HG02970 (cell line): ENCODE measurements around the gene TPSD1.
"Not testable (repeated sequence)": the region's sequence is repeated elsewhere in the genome, so short reads cannot be mapped to it uniquely, and the experiment has no call there.

Experiments
- ATAC-seq: cut with Tn5 transposase; IDR thresholded peaks from one replicate; pipeline ENCODE4 v1.9.1; 2021; ENCODE audit warnings: mild to moderate bottlenecking, moderate library complexity, moderate number of reproducible peaks; ENCODE audit not compliant: unreplicated experiment, low FRiP score

TPSD1 gene

GRCh38 chr16:1255276-1256122 lies at the start of gene TPSD1:
Gene TPSD1, plus strand, starts transcription at chr16:1256069. Its CDS starts 212 bp downstream, at chr16:1256281.
- ATAC-seq, result not testable (repeated sequence)

DNA sequence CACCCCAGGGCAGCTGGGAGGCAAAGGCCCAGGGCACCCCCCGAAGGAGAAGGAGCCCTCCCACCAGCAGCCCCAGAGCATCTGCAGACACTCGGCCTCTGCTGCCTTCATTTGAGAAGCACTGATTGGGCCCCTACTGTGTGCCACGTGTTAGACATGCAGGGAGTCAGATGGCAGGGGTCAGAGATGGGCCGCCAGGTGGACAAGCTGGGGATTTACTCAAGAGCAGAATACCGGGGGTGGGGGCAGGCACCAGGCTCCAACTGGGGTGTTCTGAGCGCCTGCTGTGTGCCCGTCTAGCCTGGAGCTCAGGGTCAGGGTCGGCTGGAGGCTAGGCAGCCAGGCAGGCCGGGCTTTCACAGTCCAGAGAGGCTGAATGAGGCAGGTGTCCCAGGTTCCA lies 49.5 kb upstream of the TPSD1 start:
- ATAC-seq, result no peak

DNA sequence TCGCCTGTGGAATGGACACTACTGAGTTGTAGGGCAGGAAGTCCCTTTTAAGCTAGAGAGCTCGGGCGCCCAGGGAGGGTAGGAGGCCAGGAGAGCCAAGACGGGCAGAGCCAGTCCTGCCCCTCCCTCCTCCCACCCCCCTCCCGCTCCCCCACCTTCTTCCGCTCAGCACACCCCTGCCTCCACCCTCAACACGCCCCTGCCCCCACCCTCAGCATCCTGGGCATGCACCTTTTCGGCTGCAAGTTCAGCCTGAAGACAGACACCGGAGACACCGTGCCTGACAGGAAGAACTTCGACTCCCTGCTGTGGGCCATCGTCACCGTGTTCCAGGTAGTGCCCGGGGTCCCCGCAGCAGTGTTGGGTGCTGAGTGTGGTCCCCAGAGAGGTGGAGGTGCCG lies 49.1 kb upstream of the TPSD1 start:
- no peak for ATAC-seq

- no peak for ATAC-seq
These were observed 47.5 kb upstream of the TPSD1 start for GRCh38 chr16:1208239-1208830.

DNA sequence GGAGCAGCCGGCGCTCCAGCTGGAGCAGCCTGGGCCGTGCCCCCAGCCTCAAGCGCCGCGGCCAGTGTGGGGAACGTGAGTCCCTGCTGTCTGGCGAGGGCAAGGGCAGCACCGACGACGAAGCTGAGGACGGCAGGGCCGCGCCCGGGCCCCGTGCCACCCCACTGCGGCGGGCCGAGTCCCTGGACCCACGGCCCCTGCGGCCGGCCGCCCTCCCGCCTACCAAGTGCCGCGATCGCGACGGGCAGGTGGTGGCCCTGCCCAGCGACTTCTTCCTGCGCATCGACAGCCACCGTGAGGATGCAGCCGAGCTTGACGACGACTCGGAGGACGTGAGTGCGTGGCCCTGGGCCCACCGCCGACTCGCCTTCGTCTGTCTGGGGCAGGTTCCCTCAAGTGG lies 46.8 kb upstream of the TPSD1 start:
- no peak for ATAC-seq

DNA sequence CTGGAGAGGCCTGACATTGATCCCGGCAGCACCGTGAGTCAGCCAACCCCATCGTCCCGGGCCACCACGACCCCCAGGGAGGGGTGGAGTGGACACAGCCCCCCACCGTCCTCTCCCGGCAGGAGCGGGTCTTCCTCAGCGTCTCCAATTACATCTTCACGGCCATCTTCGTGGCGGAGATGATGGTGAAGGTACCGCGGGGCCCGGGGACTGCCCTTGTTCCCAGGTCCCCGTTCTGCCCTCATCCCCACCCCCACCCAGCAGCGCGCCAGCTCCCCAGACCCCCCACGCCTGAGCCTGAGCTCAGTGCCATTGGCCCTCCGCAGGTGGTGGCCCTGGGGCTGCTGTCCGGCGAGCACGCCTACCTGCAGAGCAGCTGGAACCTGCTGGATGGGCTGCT lies 45.4 kb upstream of the TPSD1 start:
- ATAC-seq, result no peak

DNA sequence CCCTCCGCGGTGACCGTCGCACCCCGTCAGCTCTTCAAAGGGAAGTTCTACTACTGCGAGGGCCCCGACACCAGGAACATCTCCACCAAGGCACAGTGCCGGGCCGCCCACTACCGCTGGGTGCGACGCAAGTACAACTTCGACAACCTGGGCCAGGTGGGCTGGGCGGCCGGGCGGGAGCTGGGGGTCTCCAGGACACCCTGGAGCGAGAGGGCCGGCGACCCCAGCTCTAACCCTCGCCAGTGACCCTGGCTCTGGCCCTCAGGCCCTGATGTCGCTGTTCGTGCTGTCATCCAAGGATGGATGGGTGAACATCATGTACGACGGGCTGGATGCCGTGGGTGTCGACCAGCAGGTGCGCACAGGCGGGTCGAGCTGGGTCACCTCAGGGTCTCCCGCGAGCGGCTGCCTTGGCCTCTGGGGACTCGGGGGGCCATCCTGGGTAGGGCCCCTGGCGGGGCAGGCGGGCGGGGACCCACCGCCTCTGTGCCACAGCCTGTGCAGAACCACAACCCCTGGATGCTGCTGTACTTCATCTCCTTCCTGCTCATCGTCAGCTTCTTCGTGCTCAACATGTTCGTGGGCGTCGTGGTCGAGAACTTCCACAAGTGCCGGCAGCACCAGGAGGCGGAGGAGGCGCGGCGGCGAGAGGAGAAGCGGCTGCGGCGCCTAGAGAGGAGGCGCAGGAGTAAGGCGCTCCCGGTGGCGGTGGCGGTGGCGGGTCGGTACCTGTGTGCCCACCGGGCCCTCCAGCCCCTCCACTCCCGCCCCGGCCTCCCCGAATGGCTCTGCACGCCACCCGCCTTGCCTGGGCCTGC lies 44.2 kb upstream of the TPSD1 start:
- no peak for ATAC-seq

- ATAC-seq, result no peak
These were observed 43.2 kb upstream of the TPSD1 start for GRCh38 chr16:1212616-1213194.

GRCh38 chr16:1213231-1213630 lies 42.6 kb upstream of the TPSD1 start:
- ATAC-seq, result no peak

DNA sequence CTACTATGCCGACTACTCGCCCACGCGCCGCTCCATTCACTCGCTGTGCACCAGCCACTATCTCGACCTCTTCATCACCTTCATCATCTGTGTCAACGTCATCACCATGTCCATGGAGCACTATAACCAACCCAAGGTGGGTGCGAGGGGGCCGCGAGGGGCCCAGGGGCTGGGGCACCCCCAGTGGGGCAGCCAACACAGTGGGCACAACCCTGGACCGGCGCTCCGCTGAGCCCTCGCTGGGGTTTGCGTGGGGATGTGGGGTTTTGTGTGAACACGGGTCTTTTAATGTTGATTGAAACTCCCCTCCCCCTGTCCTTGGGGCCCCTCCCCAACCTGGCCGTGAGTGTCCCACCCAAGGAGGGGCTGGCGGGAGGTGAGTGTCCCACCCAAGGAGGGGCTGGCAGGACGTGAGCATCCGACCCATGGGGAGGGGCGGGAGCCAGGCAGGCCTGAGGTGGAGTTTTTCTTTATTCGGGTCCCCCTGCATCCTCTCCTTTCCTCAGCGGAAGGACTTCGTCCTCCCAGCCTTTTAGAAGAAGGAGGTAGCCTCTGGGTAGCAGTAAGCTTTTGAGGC lies 42.0 kb upstream of the TPSD1 start:
- no peak for ATAC-seq

- no peak for ATAC-seq
These were observed 41.1 kb upstream of the TPSD1 start for GRCh38 chr16:1214719-1215118.

DNA sequence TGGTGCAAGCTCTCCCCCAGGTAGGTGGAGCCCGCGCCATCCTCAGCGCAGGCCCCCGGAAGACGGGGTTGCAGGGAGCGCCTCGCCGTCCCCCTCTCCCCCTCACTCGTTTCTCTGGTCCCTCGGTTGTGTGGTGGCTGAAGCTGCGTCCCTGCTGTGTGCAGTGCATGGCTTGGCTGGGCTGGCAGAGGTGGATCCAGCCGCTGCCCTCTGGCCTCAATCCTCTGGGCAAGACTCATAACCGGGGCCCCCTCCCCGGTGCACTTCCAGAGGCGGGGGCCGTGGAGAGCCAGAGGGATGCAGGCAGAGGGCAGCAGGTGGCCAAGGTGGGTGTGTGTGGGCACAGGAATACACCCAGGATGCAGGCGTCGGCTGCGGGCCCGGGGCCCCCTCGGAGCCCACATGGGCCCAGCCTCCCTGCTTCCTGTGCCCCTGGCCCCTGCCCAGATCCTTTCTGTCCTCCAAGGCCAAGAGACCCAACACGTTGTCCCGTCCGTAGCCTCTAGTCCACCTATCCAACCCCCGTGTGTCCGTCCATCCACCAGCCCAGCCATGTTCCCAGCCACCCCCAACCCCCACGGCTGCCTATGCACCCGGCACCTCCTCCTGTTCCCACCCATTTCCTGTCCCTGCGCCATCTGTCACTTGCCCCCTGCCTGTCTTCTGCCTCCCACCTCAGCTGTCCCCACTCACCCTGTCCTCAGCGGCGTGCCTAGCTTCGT lies 40.1 kb upstream of the TPSD1 start:
- no peak for ATAC-seq

DNA sequence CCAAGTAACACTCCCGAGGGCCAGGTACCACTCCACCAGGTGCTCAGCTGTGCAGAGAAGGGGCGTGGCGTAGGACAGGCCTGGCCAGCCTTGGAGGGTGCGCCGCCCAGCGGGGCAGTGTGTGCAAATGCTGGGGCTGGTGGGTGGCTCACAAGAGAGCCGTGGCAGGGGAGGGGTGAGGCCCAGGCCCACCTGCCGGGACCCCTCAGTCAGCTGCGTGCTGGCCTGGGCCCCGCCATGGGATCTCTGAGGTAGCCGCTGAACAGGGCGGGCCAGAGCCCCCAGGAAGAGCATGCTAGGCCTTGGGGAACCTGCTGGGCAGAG lies 39.6 kb upstream of the TPSD1 start:
- ATAC-seq, result no peak

DNA sequence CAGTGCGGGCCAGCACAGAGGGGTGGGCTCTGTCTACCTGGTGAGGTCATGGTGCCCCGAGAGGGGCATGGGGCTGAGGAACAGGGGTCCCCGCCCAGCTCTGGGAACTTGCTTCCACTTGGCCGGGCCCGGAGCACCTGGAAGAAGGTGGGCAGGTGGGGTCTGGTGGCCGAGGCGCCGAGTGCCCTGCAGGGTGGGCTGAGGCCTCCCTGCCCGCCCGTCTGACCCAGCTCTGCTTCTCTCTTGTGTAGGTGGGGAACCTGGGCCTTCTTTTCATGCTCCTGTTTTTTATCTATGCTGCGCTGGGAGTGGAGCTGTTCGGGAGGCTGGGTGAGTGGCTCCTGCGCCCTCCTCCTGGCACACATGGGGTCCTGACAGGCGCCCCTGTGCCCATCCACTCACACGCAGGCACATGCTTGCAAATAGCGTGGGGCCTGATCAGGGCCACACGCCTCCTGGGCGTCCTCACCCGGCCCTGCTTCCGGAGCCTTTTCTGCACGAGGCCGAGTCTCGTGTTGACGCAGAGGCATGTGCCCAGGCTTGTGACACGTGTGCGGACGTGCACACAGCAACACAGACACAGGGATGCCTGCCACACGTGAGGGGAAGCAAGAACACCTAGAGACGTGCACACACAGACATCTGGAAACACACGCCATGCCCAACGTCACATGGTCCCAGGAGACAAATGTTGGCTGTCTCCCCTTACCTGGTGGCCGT lies 39.0 kb upstream of the TPSD1 start:
- no peak for ATAC-seq

DNA sequence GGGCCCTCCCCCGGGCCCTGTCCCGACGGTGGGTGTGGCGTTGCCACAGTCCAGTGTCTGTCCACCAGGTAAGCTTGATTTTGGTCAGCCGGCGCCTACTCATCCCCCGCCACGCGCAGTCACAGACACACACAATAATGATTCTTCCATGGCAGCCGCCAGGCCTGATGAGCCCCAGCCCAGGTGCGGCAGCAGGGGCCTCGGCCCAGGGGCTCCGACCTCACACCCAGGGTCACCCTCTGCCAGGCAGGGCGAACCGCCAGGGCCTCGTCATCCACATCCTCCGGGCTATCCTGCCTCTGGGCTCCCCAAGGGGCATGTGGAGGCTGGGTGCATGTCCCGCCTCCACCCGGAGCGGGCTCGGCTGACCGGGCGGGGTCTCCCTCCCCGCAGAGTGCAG lies 38.3 kb upstream of the TPSD1 start:
- no peak for ATAC-seq

- ATAC-seq, result no peak
These were observed 37.6 kb upstream of the TPSD1 start for GRCh38 chr16:1218061-1218929.

DNA sequence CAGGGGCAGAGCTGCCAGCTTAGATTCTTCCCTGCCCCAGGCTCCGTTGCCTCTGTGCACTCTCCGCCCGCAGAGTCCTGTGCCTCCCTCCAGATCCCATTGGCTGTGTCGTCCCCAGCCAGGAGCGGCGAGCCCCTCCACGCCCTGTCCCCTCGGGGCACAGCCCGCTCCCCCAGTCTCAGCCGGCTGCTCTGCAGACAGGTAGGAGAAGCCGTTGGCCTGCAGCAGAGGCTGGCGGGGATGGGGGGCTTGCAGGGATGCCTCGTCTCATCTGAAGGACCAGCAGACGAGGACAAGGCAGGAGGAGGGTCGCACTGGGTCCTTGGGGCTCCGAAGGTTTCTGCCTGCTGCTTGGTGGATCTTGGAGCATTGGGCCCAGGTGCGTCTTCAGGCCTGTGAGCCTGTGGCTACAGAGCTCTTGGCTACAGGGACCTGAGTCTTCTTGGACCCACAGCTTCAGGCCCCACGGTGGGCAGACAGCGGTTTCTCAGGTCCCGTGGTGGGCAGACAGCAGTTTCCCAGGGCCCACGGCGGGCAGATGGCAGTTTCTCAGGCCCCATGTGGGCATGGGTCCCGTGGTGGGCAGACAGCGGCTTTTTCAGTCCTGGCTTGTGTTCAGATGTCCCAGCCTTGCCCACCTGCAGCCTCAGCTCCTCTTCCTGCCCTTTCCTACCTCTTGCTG lies 36.8 kb upstream of the TPSD1 start:
- no peak for ATAC-seq
